KMS-11 (cell line): ENCODE results near the gene MOCS3.

Source experiments
- H2AFZ ChIP-seq: fragments of 200-600 bp; sonication (generic); 2 replicates; pipeline ENCODE4 v1.6.1; 2016; ENCODE audit warnings: antibody characterized with exemption, mixed run types, low read depth
- H3K27ac ChIP-seq: fragments of 200-600 bp; sonication (generic); 2 replicates; pipeline ENCODE4 v1.6.1; 2016; ENCODE audit warnings: mild to moderate bottlenecking, mixed run types
- H3K27me3 ChIP-seq: fragments of 200-600 bp; sonication (generic); 2 replicates; pipeline ENCODE4 v1.6.1; 2017; ENCODE audit warnings: mild to moderate bottlenecking, low read depth, mixed run types, moderate library complexity; ENCODE audit not compliant: insufficient read depth
- H3K36me3 ChIP-seq: fragments of 200-600 bp; sonication (generic); 2 replicates; pipeline ENCODE4 v1.6.1; 2017; ENCODE audit warnings: mild to moderate bottlenecking, mixed run types; ENCODE audit not compliant: insufficient read depth
- H3K4me1 ChIP-seq: fragments of 200-600 bp; sonication (generic); 2 replicates; pipeline ENCODE4 v1.6.1; 2016; ENCODE audit warnings: mild to moderate bottlenecking, low read depth, mixed run types; ENCODE audit not compliant: poor library complexity, severe bottlenecking
- H3K4me2 ChIP-seq: fragments of 200-600 bp; sonication (generic); 2 replicates; pipeline ENCODE4 v1.7.0; 2016; ENCODE audit warnings: mild to moderate bottlenecking, mixed run types
- H3K4me3 ChIP-seq: fragments of 200-600 bp; sonication (generic); IDR thresholded peaks from 2 replicates; pipeline ENCODE4 v1.6.1; 2017; ENCODE audit warnings: low read depth, low read length, mixed read lengths; ENCODE audit not compliant: insufficient read depth
- H3K79me2 ChIP-seq: fragments of 200-600 bp; sonication (generic); 2 replicates; pipeline ENCODE4 v1.6.1; 2016; ENCODE audit warnings: low read depth, mixed run types; ENCODE audit not compliant: insufficient read depth
- H3K9ac ChIP-seq: fragments of 200-600 bp; sonication (generic); 2 replicates; pipeline ENCODE4 v1.6.1; 2016; ENCODE audit warnings: mild to moderate bottlenecking, mixed run types
- H4K20me1 ChIP-seq: fragments of 200-600 bp; sonication (generic); 2 replicates; pipeline ENCODE4 v1.6.1; 2016; ENCODE audit warnings: mild to moderate bottlenecking, mixed run types; ENCODE audit not compliant: insufficient read depth
- TF ChIP-seq, protein P1 (sequence below): fragments of 200-600 bp; sonication (generic); conservative IDR thresholded peaks from 2 replicates; pipeline ENCODE4 v1.6.1; 2017; ENCODE audit warnings: low read depth, mild to moderate bottlenecking, antibody characterized with exemption, low read length, moderate library complexity, mixed read lengths

Gene MOCS3

DNA sequence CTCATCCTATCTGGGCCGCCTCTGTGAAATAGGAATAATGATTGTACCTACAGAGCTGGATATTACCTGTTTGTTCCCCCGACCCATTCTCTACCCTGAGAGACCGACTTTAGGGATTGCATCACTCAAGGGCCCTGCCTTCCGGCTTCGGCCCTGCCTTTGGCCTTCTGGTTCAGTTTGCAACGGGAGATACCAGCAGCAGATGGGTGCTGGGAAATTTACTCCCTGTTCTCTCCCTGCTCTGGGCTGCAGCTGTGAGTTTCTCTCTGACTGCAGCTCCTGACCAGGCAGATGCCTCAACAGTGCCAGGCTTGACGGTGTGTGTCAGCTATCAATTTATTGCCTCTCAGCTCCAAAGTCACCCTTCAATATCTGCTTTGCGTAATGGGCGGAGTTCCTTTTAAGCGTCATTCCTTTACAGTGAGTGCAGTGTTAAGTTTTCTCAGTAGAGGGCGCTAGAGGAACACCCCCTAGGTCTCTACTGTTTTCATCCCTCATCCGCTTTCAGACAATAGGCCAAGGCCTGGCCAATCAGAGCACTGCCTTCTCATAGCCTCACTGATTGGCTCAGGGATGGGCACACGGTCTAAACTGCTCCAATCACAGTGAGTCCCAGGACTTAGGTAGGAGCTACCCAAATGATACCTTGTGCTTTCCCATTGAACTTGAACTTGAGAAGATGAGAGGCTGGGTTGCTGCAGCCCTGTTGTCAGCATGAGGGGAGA, 34.3 kb downstream of the MOCS3 start:
- no peak overlapping the region for H3K4me2 ChIP-seq
- TF ChIP-seq, protein P1, sequence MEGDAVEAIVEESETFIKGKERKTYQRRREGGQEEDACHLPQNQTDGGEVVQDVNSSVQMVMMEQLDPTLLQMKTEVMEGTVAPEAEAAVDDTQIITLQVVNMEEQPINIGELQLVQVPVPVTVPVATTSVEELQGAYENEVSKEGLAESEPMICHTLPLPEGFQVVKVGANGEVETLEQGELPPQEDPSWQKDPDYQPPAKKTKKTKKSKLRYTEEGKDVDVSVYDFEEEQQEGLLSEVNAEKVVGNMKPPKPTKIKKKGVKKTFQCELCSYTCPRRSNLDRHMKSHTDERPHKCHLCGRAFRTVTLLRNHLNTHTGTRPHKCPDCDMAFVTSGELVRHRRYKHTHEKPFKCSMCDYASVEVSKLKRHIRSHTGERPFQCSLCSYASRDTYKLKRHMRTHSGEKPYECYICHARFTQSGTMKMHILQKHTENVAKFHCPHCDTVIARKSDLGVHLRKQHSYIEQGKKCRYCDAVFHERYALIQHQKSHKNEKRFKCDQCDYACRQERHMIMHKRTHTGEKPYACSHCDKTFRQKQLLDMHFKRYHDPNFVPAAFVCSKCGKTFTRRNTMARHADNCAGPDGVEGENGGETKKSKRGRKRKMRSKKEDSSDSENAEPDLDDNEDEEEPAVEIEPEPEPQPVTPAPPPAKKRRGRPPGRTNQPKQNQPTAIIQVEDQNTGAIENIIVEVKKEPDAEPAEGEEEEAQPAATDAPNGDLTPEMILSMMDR = peak; percentile 88
- no peaks in the 10 kb centered on the region for H3K4me1 ChIP-seq
- no peak overlapping the region for H3K9ac ChIP-seq
- no peak overlapping the region for H2AFZ ChIP-seq
- no peaks in the 10 kb centered on the region for H3K79me2 ChIP-seq
- no peaks in the 10 kb centered on the region for H3K36me3 ChIP-seq
- no peak overlapping the region for H3K4me3 ChIP-seq
- H3K27me3 ChIP-seq = no peaks in the 10 kb centered on the region
- H4K20me1 ChIP-seq = no peaks in the 10 kb centered on the region
- H3K27ac ChIP-seq = no peak overlapping the region

DNA sequence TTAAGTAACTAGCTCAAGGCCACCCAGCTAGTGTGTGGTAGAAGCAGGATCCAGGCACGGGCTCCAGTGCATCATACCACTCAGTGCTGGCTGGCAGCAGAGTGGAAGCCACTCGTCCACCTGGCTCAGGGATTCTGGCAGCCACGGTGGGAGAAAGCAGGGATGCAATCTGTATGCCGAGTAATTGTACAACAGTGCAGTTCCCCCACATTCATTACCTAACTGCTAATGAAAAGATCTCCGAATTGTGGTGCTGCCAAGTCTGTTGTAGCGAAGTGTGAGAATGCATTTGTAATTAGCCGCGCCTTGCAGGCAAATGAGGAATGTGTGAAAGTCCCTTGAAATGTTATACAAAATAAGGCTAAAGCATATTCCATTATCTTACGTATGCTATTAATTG, 35.3 kb downstream of the MOCS3 start:
- no peaks in the 10 kb centered on the region for H3K4me1 ChIP-seq
- no peak overlapping the region for H3K4me3 ChIP-seq
- no peak overlapping the region for H3K27ac ChIP-seq
- no peak overlapping the region for H3K4me2 ChIP-seq
- no peak overlapping the region for H2AFZ ChIP-seq
- TF ChIP-seq, protein P1 = no peak
- no peaks in the 10 kb centered on the region for H3K79me2 ChIP-seq
- no peak overlapping the region for H3K9ac ChIP-seq
- H3K36me3 ChIP-seq = no peaks in the 10 kb centered on the region
- H3K27me3 ChIP-seq = no peaks in the 10 kb centered on the region
- no peaks in the 10 kb centered on the region for H4K20me1 ChIP-seq

DNA sequence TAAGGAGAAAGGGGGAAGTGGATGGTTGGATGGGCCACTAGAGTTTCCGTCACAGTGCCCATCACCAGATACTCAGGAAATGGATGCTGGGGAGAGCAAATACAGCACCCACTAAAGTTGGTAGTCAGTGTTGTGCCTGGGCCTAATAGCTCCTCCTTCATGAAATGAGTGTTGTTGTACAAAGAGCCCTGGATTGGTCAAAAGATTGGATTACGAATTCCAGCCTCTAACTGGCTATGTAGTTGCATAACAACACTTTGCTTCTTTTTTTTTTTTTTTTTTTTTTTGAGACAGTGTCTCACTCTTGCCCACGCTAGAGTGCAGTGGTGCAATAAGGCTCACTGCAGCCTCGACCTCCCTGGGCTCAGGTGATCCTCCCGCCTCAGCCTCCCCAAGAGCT, 36.9 kb downstream of the MOCS3 start:
- H3K4me3 ChIP-seq = no peak overlapping the region
- TF ChIP-seq, protein P1 = no peak
- H3K4me2 ChIP-seq = no peak overlapping the region
- H4K20me1 ChIP-seq = no peaks in the 10 kb centered on the region
- no peaks in the 10 kb centered on the region for H3K36me3 ChIP-seq
- H3K9ac ChIP-seq = no peak overlapping the region
- H3K27me3 ChIP-seq = no peaks in the 10 kb centered on the region
- H3K27ac ChIP-seq = no peak overlapping the region
- H2AFZ ChIP-seq = no peak overlapping the region
- no peaks in the 10 kb centered on the region for H3K79me2 ChIP-seq
- no peaks in the 10 kb centered on the region for H3K4me1 ChIP-seq

DNA sequence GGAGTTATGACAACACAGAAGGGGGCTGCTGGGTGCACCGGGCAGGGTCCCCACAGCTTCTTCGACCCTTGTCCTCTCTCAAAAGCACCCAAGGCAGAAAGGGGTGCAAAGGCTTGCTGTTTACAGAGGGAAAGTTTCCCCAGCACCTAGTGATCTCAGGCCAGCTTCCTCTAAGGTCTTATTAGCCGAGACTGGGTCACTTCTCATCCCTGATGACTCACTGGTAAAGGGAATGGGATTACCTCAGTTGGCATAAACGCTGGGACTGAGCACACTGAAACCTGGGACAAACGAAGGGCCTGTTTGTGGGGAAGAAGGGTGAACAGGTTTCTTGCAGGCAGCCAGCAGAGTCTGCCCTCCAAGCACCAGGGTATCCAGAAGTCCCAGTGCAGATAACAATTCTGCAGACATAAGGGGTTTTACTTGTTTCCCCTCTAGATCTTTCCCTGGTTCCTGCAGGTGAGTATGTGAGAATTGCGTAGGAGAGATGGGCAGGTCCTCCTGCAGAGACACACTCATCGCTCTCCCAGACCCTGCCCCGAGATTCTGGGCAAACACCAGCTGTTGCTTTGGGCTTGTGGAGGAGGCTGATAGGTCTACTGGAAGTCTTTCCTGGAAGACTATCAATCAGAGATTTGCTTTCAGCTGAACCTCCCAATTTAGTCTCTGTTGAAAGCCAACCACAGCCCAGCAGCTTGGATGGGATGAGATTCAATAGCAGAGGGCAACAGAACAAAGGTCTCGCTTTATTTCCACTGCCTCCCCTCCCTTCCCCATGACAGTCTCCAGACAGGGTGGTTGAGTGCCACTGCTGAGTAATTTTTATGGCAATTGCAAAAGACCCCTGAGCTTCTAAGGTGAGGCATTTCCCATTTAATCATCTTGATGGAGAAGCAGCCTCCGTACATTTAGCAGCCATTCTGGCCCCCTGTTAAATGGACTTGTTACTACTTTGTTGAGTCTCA, 38.6 kb downstream of the MOCS3 start:
- no peaks in the 10 kb centered on the region for H4K20me1 ChIP-seq
- no peaks in the 10 kb centered on the region for H3K36me3 ChIP-seq
- no peak overlapping the region for H3K4me3 ChIP-seq
- H3K27me3 ChIP-seq = no peaks in the 10 kb centered on the region
- TF ChIP-seq, protein P1 = no peak
- no peak overlapping the region for H3K4me2 ChIP-seq
- no peak overlapping the region for H2AFZ ChIP-seq
- no peaks in the 10 kb centered on the region for H3K79me2 ChIP-seq
- H3K9ac ChIP-seq = no peak overlapping the region
- H3K4me1 ChIP-seq = no peaks in the 10 kb centered on the region
- no peak overlapping the region for H3K27ac ChIP-seq
